ENCODE measurements around the gene PTPN20.

PTPN20 gene

GRCh38 chr10:47024399-47025252, 113.4 kb downstream of the PTPN20 start:
- no peaks in the 10 kb centered on the region for H3K27me3 ChIP-seq (ENCODE audit: control insufficient read depth, insufficient read depth, low read length)
- H3K4me3 ChIP-seq (ENCODE audit: low read depth, low read length), result no peak overlapping the region
- H3K9ac ChIP-seq (ENCODE audit: low read depth, low read length), result no peak overlapping the region
- no peaks in the 10 kb centered on the region for H3K9me3 ChIP-seq (ENCODE audit: control insufficient read depth, insufficient read depth, low read length)
- no peaks in the 10 kb centered on the region for H3K4me1 ChIP-seq (ENCODE audit: control insufficient read depth, insufficient read depth, low read length)
- H3K36me3 ChIP-seq (ENCODE audit: control insufficient read depth, insufficient read depth, low read length), result no peaks in the 10 kb centered on the region

- Histone ChIP-seq H3K4me1 (ENCODE audit: control insufficient read depth, insufficient read depth, low read length) (no peaks in the 10 kb centered on the region), H3K27me3 (ENCODE audit: control insufficient read depth, insufficient read depth, low read length) (no peaks in the 10 kb centered on the region), H3K9me3 (ENCODE audit: control insufficient read depth, insufficient read depth, low read length) (no peaks in the 10 kb centered on the region), H3K9ac (ENCODE audit: low read depth, low read length) (no peak overlapping the region), H3K36me3 (ENCODE audit: control insufficient read depth, insufficient read depth, low read length) (no peaks in the 10 kb centered on the region), H3K4me3 (ENCODE audit: low read depth, low read length) (no peak overlapping the region)
Measured at GRCh38 chr10:47025253-47025539, 114.0 kb downstream of the PTPN20 start.

GRCh38 chr10:47025540-47026300, 114.5 kb downstream of the PTPN20 start:
- no peak overlapping the region for H3K9ac ChIP-seq (ENCODE audit: low read depth, low read length)
- no peaks in the 10 kb centered on the region for H3K9me3 ChIP-seq (ENCODE audit: control insufficient read depth, insufficient read depth, low read length)
- H3K27me3 ChIP-seq (ENCODE audit: control insufficient read depth, insufficient read depth, low read length), result no peaks in the 10 kb centered on the region
- no peaks in the 10 kb centered on the region for H3K4me1 ChIP-seq (ENCODE audit: control insufficient read depth, insufficient read depth, low read length)
- no peaks in the 10 kb centered on the region for H3K36me3 ChIP-seq (ENCODE audit: control insufficient read depth, insufficient read depth, low read length)
- H3K4me3 ChIP-seq (ENCODE audit: low read depth, low read length), result no peak overlapping the region

GRCh38 chr10:47026301-47027107, 115.3 kb downstream of the PTPN20 start:
- no peaks in the 10 kb centered on the region for H3K36me3 ChIP-seq (ENCODE audit: control insufficient read depth, insufficient read depth, low read length)
- no peak overlapping the region for H3K9ac ChIP-seq (ENCODE audit: low read depth, low read length)
- H3K9me3 ChIP-seq (ENCODE audit: control insufficient read depth, insufficient read depth, low read length), result no peaks in the 10 kb centered on the region
- H3K27me3 ChIP-seq (ENCODE audit: control insufficient read depth, insufficient read depth, low read length), result no peaks in the 10 kb centered on the region
- no peaks in the 10 kb centered on the region for H3K4me1 ChIP-seq (ENCODE audit: control insufficient read depth, insufficient read depth, low read length)
- no peak overlapping the region for H3K4me3 ChIP-seq (ENCODE audit: low read depth, low read length)

- Histone ChIP-seq H3K9me3 (ENCODE audit: control insufficient read depth, insufficient read depth, low read length) (no peaks in the 10 kb centered on the region), H3K4me3 (ENCODE audit: low read depth, low read length) (no peak overlapping the region), H3K9ac (ENCODE audit: low read depth, low read length) (no peak overlapping the region), H3K27me3 (ENCODE audit: control insufficient read depth, insufficient read depth, low read length) (no peaks in the 10 kb centered on the region), H3K4me1 (ENCODE audit: control insufficient read depth, insufficient read depth, low read length) (no peaks in the 10 kb centered on the region), H3K36me3 (ENCODE audit: control insufficient read depth, insufficient read depth, low read length) (no peaks in the 10 kb centered on the region)
Measured at GRCh38 chr10:47027108-47027783, 116.0 kb downstream of the PTPN20 start.

- Histone ChIP-seq H3K36me3 (ENCODE audit: control insufficient read depth, insufficient read depth, low read length) (no peaks in the 10 kb centered on the region), H3K27me3 (ENCODE audit: control insufficient read depth, insufficient read depth, low read length) (no peaks in the 10 kb centered on the region), H3K9me3 (ENCODE audit: control insufficient read depth, insufficient read depth, low read length) (no peaks in the 10 kb centered on the region), H3K4me1 (ENCODE audit: control insufficient read depth, insufficient read depth, low read length) (no peaks in the 10 kb centered on the region), H3K9ac (ENCODE audit: low read depth, low read length) (no peak overlapping the region), H3K4me3 (ENCODE audit: low read depth, low read length) (no peak overlapping the region)
Measured at GRCh38 chr10:47027784-47028260, 116.6 kb downstream of the PTPN20 start.

GRCh38 chr10:47028466-47028865, 117.2 kb downstream of the PTPN20 start:
- Histone ChIP-seq H3K9ac (ENCODE audit: low read depth, low read length) (no peak overlapping the region), H3K4me3 (ENCODE audit: low read depth, low read length) (no peak overlapping the region), H3K9me3 (ENCODE audit: control insufficient read depth, insufficient read depth, low read length) (no peaks in the 10 kb centered on the region), H3K4me1 (ENCODE audit: control insufficient read depth, insufficient read depth, low read length) (no peaks in the 10 kb centered on the region), H3K27me3 (ENCODE audit: control insufficient read depth, insufficient read depth, low read length) (no peaks in the 10 kb centered on the region), H3K36me3 (ENCODE audit: control insufficient read depth, insufficient read depth, low read length) (no peaks in the 10 kb centered on the region)

GRCh38 chr10:47029181-47030009, 118.2 kb downstream of the PTPN20 start:
- no peaks in the 10 kb centered on the region for H3K27me3 ChIP-seq (ENCODE audit: control insufficient read depth, insufficient read depth, low read length)
- no peaks in the 10 kb centered on the region for H3K36me3 ChIP-seq (ENCODE audit: control insufficient read depth, insufficient read depth, low read length)
- H3K9ac ChIP-seq (ENCODE audit: low read depth, low read length), result no peak overlapping the region
- no peaks in the 10 kb centered on the region for H3K9me3 ChIP-seq (ENCODE audit: control insufficient read depth, insufficient read depth, low read length)
- no peaks in the 10 kb centered on the region for H3K4me1 ChIP-seq (ENCODE audit: control insufficient read depth, insufficient read depth, low read length)
- no peak overlapping the region for H3K4me3 ChIP-seq (ENCODE audit: low read depth, low read length)

- no peaks in the 10 kb centered on the region for H3K27me3 ChIP-seq (ENCODE audit: control insufficient read depth, insufficient read depth, low read length)
- H3K9me3 ChIP-seq (ENCODE audit: control insufficient read depth, insufficient read depth, low read length), result no peaks in the 10 kb centered on the region
- no peaks in the 10 kb centered on the region for H3K36me3 ChIP-seq (ENCODE audit: control insufficient read depth, insufficient read depth, low read length)
- H3K4me3 ChIP-seq (ENCODE audit: low read depth, low read length), result no peak overlapping the region
- H3K4me1 ChIP-seq (ENCODE audit: control insufficient read depth, insufficient read depth, low read length), result no peaks in the 10 kb centered on the region
- no peak overlapping the region for H3K9ac ChIP-seq (ENCODE audit: low read depth, low read length)
Measured at GRCh38 chr10:47030191-47030703, 119.0 kb downstream of the PTPN20 start.

- Histone ChIP-seq H3K36me3 (ENCODE audit: control insufficient read depth, insufficient read depth, low read length) (no peaks in the 10 kb centered on the region), H3K27me3 (ENCODE audit: control insufficient read depth, insufficient read depth, low read length) (no peaks in the 10 kb centered on the region)
Measured at GRCh38 chr10:47031211-47031900, 120.1 kb downstream of the PTPN20 start.

More at GRCh38 chr10:47031211-47031900, 120.1 kb downstream of the PTPN20 start:
- H3K4me3 ChIP-seq (ENCODE audit: low read depth, low read length), result no peak overlapping the region
- no peaks in the 10 kb centered on the region for H3K4me1 ChIP-seq (ENCODE audit: control insufficient read depth, insufficient read depth, low read length)
- no peaks in the 10 kb centered on the region for H3K9me3 ChIP-seq (ENCODE audit: control insufficient read depth, insufficient read depth, low read length)
- H3K9ac ChIP-seq (ENCODE audit: low read depth, low read length), result no peak overlapping the region

Measured in iPS-15b (cell line).